Fibroblast of lung (primary cell): ENCODE data around the gene WDR7. TPM values are rescaled to one million over a fixed set of nuclear protein-coding genes. Genes with fewer than 3 reads are reported as not detected.

Experiments used
- DNase-seq, 2 donors: peaks; one replicate each; pipeline versions ENCODE4 v3.0.0 to v3.0.0-alpha.2; 2010; ENCODE audit warnings: low read depth in 2 of 2
- H2AFZ ChIP-seq: 2 replicates; pipeline ENCODE4 v1.5.1; 2012; ENCODE audit warnings: low read length, control low read depth, inconsistent platforms
- H3K27ac ChIP-seq: 2 replicates; pipeline ENCODE4 v1.5.1; 2011; ENCODE audit warnings: low read length, control low read depth; ENCODE audit not compliant: insufficient read depth
- H3K27me3 ChIP-seq: 2 replicates; pipeline ENCODE4 v1.5.1; 2011; ENCODE audit warnings: mild to moderate bottlenecking, low read length; ENCODE audit not compliant: control insufficient read depth, insufficient read depth
- H3K36me3 ChIP-seq: 2 replicates; pipeline ENCODE4 v1.5.1; 2011; ENCODE audit warnings: low read length; ENCODE audit not compliant: control insufficient read depth, insufficient read depth
- H3K4me1 ChIP-seq: 2 replicates; pipeline ENCODE4 v1.5.1; 2011; ENCODE audit warnings: low read length; ENCODE audit not compliant: control insufficient read depth, insufficient read depth; ENCODE audit errors: extremely low read depth
- H3K4me2 ChIP-seq: 2 replicates; pipeline ENCODE4 v1.5.1; 2011; ENCODE audit warnings: low read length, control low read depth; ENCODE audit not compliant: insufficient read depth; ENCODE audit errors: extremely low read depth
- H3K4me3 ChIP-seq, 4 experiments: fragments of 200-600 bp in 1 of 4; sonication (generic) in 1 of 4; replicated peaks in 1 of 4; 2 replicates each; pipeline ENCODE4 v1.5.1; 2011 to 2016; ENCODE audit warnings: low read length in 4 of 4, low read depth in 3 of 4, mild to moderate bottlenecking in 3 of 4, control low read depth in 2 of 4, inconsistent platforms in 1 of 4, mixed read lengths in 1 of 4; ENCODE audit not compliant: insufficient read depth in 1 of 4; ENCODE audit errors: control extremely low read depth in 1 of 4
- H3K79me2 ChIP-seq: 2 replicates; pipeline ENCODE4 v1.5.1; 2012; ENCODE audit warnings: mild to moderate bottlenecking, low read length, inconsistent platforms; ENCODE audit not compliant: control insufficient read depth, insufficient read depth
- H3K9ac ChIP-seq: 2 replicates; pipeline ENCODE4 v1.5.1; 2011; ENCODE audit warnings: mild to moderate bottlenecking, low read length, control low read depth; ENCODE audit not compliant: insufficient read depth
- H3K9me3 ChIP-seq: 2 replicates; pipeline ENCODE4 v1.5.1; 2012; ENCODE audit warnings: low read depth, low read length; ENCODE audit not compliant: control insufficient read depth, insufficient read depth
- H4K20me1 ChIP-seq: 2 replicates; pipeline ENCODE4 v1.5.1; 2011; ENCODE audit warnings: low read length; ENCODE audit not compliant: control insufficient read depth, insufficient read depth; ENCODE audit errors: extremely low read depth
- EZH2 ChIP-seq: IDR thresholded peaks from 2 replicates; pipeline ENCODE4 v1.5.1; 2012; ENCODE audit warnings: low read length, control low read depth, mild to moderate bottlenecking; ENCODE audit errors: missing control alignments
- polyA plus RNA-seq, 2 donors: library from polyadenylated mRNA; depleted of rRNA in 1 of 2; stranded (reverse) in 1 of 2; unstranded in 1 of 2; fragments of >200 nt; gene quantifications; 2 replicates each; pipeline ENCODE4 v1.2.1, GENCODE V29; 2011 to 2012; ENCODE audit warnings: missing spikeins in 1 of 2
- total RNA-seq: library from RNA; depleted of rRNA; stranded (reverse); fragments of >200 nt; gene quantifications from 2 replicates; pipeline ENCODE4 v1.2.1, GENCODE V29; 2014
- TF ChIP-seq, protein P1 (sequence below), 2 donors: IDR thresholded peaks in 1 of 2; conservative IDR thresholded peaks in 1 of 2; 1 replicate in 1 of 2; 2 replicates in 1 of 2; pipeline ENCODE4 v1.5.1; 2011 to 2012; ENCODE audit warnings: low read length in 2 of 2, control low read depth in 1 of 2, inconsistent platforms in 1 of 2, low read depth in 1 of 2, mild to moderate bottlenecking in 1 of 2

Gene WDR7
- total and polyA plus RNA-seq, 2 donors (not counting 1 experiment from before 2014, with no cell fraction given), result 7.2 to 27.2 TPM

DNA sequence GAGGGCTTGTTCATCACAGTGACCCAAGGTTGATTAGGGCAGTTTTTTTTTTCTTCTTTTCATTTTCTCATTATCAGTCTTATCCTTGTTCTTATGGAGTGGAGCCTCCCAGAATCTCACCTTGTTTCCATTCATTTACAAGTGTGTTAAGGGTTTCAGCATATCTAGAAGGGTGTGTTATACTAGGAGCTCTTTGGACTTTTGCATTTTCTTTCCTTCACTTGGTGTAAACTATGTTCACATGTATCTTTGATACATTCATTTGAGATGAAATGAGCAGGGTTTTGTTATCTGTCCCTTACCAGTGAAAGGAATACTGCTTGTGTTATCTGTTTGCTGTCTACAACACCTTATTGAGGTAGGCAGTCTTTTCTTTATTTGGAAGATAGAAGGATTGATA, 96.7 kb downstream of the WDR7 start:
- no peak for DNase-seq
- Histone ChIP-seq H3K4me1 (no peaks in the 10 kb centered on the region), H3K9me3 (no peaks in the 10 kb centered on the region)

DNA sequence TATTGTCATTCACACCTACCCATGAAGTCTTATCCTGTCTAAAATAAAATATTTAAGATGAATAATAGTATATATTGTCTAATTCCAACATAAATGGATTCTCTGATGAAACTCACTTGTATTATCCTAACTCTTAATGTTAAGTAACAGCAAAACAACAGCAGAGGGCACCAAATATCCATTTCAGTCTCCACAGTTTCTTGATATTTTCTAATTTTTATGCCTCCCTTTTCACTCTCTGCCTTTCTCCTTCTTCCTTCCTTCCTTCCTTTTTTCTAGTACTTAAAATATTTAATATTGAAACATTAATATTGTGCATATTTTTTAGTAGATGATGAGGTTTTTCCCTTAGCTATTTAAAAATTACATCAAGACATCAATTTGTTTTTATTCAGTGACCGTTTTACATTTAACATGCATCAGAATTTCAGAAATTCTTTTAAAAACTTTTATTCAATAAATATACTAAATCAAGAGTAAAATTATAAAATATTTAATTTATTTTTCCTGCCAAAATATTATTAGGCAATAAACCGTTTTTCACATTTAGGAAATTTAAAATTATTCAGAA, 97.6 kb downstream of the WDR7 start:
- Histone ChIP-seq H3K27ac (no peak overlapping the region), H3K4me2 (no peak overlapping the region), H3K4me1 (no peaks in the 10 kb centered on the region), H2AFZ (no peak overlapping the region), H3K9me3 (no peaks in the 10 kb centered on the region), H3K9ac (no peak overlapping the region), H4K20me1 (no peaks in the 10 kb centered on the region), H3K4me3 (no peak overlapping the region), H3K27me3 (no peaks in the 10 kb centered on the region), H3K79me2 (no peaks in the 10 kb centered on the region), H3K36me3 (no peaks in the 10 kb centered on the region)
- TF ChIP-seq, protein P1, sequence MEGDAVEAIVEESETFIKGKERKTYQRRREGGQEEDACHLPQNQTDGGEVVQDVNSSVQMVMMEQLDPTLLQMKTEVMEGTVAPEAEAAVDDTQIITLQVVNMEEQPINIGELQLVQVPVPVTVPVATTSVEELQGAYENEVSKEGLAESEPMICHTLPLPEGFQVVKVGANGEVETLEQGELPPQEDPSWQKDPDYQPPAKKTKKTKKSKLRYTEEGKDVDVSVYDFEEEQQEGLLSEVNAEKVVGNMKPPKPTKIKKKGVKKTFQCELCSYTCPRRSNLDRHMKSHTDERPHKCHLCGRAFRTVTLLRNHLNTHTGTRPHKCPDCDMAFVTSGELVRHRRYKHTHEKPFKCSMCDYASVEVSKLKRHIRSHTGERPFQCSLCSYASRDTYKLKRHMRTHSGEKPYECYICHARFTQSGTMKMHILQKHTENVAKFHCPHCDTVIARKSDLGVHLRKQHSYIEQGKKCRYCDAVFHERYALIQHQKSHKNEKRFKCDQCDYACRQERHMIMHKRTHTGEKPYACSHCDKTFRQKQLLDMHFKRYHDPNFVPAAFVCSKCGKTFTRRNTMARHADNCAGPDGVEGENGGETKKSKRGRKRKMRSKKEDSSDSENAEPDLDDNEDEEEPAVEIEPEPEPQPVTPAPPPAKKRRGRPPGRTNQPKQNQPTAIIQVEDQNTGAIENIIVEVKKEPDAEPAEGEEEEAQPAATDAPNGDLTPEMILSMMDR (conservative IDR thresholded peaks at IDR 0.05 in 1 of 2, IDR thresholded peaks at IDR 0.05 in 1 of 2; ENCODE audit: low read depth in 1 of 2, low read length in 2 of 2), result peak; percentile 49 to 64
- no peak for TF ChIP-seq EZH2
- peak; percentile 27 to 66 for DNase-seq

More for the DNA sequence above, 96.7 kb downstream of the WDR7 start:
- Histone ChIP-seq H3K4me2 (no peak overlapping the region), H2AFZ (no peak overlapping the region), H4K20me1 (no peaks in the 10 kb centered on the region), H3K4me3 (no peak overlapping the region), H3K79me2 (no peaks in the 10 kb centered on the region), H3K27ac (no peak overlapping the region), H3K27me3 (no peaks in the 10 kb centered on the region), H3K9ac (no peak overlapping the region), H3K36me3 (no peaks in the 10 kb centered on the region)
- no peak for TF ChIP-seq EZH2
- TF ChIP-seq, protein P1 (conservative IDR thresholded peaks at IDR 0.05 in 1 of 2, IDR thresholded peaks at IDR 0.05 in 1 of 2; ENCODE audit: low read depth in 1 of 2, low read length in 2 of 2), result no peak

DNA sequence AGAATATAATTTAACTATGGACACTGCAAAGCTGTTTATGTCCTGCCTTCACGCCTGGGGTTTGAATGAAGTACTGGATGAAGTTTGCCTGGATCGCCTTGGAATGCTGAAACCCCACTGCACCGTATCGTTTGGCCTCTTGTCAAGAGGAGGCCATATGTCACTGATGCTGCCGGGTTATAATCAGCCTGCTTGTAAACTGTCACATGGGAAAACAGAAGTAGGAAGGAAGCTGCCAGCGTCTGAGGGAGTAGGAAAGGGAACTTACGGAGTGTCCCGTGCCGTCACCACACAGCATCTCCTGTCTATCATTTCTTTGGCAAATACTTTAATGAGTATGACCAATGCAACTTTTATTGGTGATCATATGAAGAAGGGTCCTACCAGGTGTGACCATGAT, 105.8 kb downstream of the WDR7 start:
- Histone ChIP-seq H3K9ac (no peak overlapping the region), H3K79me2 (no peaks in the 10 kb centered on the region), H2AFZ (no peak overlapping the region), H3K36me3 (no peaks in the 10 kb centered on the region), H3K4me1 (no peaks in the 10 kb centered on the region), H3K4me3 (no peak overlapping the region), H4K20me1 (no peaks in the 10 kb centered on the region), H3K27ac (no peak overlapping the region), H3K4me2 (no peak overlapping the region), H3K27me3 (no peaks in the 10 kb centered on the region), H3K9me3 (no peaks in the 10 kb centered on the region)
- no peak for TF ChIP-seq EZH2
- TF ChIP-seq, protein P1 (conservative IDR thresholded peaks at IDR 0.05 in 1 of 2, IDR thresholded peaks at IDR 0.05 in 1 of 2; ENCODE audit: low read depth in 1 of 2, low read length in 2 of 2), result no peak
- DNase-seq, result no peak
